ENCODE results near the gene ASCL5. TPM values are rescaled to one million over a fixed set of nuclear protein-coding genes. Genes with fewer than 3 reads are reported as not detected.

The ASCL5 gene
- total and polyA plus RNA-seq, 2 of the 13 experiments (the other 11 are each of a cell fraction or from before 2014, with no cell fraction given) = not detected

GRCh38 chr1:201170533-201171062, 43.6 kb upstream of the ASCL5 start (continued):
- TF ChIP-seq, protein P1, sequence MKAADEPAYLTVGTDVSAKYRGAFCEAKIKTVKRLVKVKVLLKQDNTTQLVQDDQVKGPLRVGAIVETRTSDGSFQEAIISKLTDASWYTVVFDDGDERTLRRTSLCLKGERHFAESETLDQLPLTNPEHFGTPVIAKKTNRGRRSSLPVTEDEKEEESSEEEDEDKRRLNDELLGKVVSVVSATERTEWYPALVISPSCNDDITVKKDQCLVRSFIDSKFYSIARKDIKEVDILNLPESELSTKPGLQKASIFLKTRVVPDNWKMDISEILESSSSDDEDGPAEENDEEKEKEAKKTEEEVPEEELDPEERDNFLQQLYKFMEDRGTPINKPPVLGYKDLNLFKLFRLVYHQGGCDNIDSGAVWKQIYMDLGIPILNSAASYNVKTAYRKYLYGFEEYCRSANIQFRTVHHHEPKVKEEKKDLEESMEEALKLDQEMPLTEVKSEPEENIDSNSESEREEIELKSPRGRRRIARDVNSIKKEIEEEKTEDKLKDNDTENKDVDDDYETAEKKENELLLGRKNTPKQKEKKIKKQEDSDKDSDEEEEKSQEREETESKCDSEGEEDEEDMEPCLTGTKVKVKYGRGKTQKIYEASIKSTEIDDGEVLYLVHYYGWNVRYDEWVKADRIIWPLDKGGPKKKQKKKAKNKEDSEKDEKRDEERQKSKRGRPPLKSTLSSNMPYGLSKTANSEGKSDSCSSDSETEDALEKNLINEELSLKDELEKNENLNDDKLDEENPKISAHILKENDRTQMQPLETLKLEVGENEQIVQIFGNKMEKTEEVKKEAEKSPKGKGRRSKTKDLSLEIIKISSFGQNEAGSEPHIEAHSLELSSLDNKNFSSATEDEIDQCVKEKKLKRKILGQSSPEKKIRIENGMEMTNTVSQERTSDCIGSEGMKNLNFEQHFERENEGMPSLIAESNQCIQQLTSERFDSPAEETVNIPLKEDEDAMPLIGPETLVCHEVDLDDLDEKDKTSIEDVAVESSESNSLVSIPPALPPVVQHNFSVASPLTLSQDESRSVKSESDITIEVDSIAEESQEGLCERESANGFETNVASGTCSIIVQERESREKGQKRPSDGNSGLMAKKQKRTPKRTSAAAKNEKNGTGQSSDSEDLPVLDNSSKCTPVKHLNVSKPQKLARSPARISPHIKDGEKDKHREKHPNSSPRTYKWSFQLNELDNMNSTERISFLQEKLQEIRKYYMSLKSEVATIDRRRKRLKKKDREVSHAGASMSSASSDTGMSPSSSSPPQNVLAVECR (CRISPR knock-in tag; IDR thresholded peaks at IDR 0.05; ENCODE audit: borderline replicate concordance) = peak; percentile 77; the same call in 1 of the 2 replicates
- TF ChIP-seq DDIT3 (CRISPR knock-in tag; IDR thresholded peaks at IDR 0.05) (no peak; the same call in 1 of the 2 replicates), ZNF253 (CRISPR knock-in tag; IDR thresholded peaks at IDR 0.05; ENCODE audit: borderline replicate concordance) (no peak), ZNF276 (CRISPR knock-in tag; IDR thresholded peaks at IDR 0.05; ENCODE audit: low read depth) (peak; percentile 88; the same call in 1 of the 2 replicates), POLR2A (IDR thresholded peaks at IDR 0.05; ENCODE audit: insufficient read depth in 1 of 2, low read depth in 2 of 2, low read length in 2 of 2) (peak; percentile 84 to 92), POLR2AphosphoS2 (IDR thresholded peaks at IDR 0.05; ENCODE audit: low read depth, low read length) (peak; percentile 90; the same call in 1 of the 2 replicates), MXD4 (CRISPR knock-in tag; IDR thresholded peaks at IDR 0.05) (no peak), STAT6 (CRISPR knock-in tag; IDR thresholded peaks at IDR 0.05; ENCODE audit: borderline replicate concordance) (peak; percentile 91; the same call in 1 of the 2 replicates), RNF2 (conservative IDR thresholded peaks at IDR 0.05; ENCODE audit: low read depth) (no peak), ZNF496 (CRISPR knock-in tag; IDR thresholded peaks at IDR 0.05; ENCODE audit: insufficient replicate concordance) (no peak), ZSCAN30 (CRISPR knock-in tag; IDR thresholded peaks at IDR 0.05) (no peak), TMF1 (CRISPR knock-in tag; IDR thresholded peaks at IDR 0.05; ENCODE audit: low read depth) (no peak), TOPORS (CRISPR knock-in tag; IDR thresholded peaks at IDR 0.05) (no peak), ZNF772 (CRISPR knock-in tag; IDR thresholded peaks at IDR 0.05) (no peak; the same call in 1 of the 2 replicates), ZMAT5 (CRISPR knock-in tag; IDR thresholded peaks at IDR 0.05; ENCODE audit: borderline replicate concordance, low read depth) (no peak)
- TF ChIP-seq, protein P2, sequence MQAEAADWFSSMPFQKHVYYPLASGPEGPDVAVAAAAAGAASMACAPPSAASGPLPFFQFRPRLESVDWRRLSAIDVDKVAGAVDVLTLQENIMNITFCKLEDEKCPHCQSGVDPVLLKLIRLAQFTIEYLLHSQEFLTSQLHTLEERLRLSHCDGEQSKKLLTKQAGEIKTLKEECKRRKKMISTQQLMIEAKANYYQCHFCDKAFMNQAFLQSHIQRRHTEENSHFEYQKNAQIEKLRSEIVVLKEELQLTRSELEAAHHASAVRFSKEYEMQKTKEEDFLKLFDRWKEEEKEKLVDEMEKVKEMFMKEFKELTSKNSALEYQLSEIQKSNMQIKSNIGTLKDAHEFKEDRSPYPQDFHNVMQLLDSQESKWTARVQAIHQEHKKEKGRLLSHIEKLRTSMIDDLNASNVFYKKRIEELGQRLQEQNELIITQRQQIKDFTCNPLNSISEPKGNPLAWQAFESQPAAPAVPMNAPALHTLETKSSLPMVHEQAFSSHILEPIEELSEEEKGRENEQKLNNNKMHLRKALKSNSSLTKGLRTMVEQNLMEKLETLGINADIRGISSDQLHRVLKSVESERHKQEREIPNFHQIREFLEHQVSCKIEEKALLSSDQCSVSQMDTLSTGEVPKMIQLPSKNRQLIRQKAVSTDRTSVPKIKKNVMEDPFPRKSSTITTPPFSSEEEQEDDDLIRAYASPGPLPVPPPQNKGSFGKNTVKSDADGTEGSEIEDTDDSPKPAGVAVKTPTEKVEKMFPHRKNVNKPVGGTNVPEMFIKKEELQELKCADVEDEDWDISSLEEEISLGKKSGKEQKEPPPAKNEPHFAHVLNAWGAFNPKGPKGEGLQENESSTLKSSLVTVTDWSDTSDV (CRISPR knock-in tag; IDR thresholded peaks at IDR 0.05) = no peak
